Tibial nerve (tissue), 4 donors: ENCODE measurements around the gene OR2T5. TPM values are rescaled to one million over a fixed set of nuclear protein-coding genes. Genes with fewer than 3 reads are reported as not detected.
"Not testable (repeated sequence)": the region's sequence is repeated elsewhere in the genome, so short reads cannot be mapped to it uniquely, and the experiment has no call there.

Experiments used
- DNase-seq, 2 donors: peaks; one replicate each; pipeline ENCODE4 v3.0.0-alpha.2; 2019; ENCODE audit warnings: low spot score in 2 of 2
- H3K27ac ChIP-seq, 4 donors: fragments of 200-600 bp; sonication (generic) in 3 of 4; one replicate each; pipeline ENCODE4 v1.5.1; 2017 to 2019; ENCODE audit warnings: mild to moderate bottlenecking in 1 of 4
- H3K27me3 ChIP-seq, 2 donors: fragments of 200-600 bp; sonication (generic) in 1 of 2; one replicate each; pipeline versions ENCODE4 v1.5.1 to v1.6.0; 2017 to 2019
- H3K36me3 ChIP-seq, 3 donors: fragments of 200-600 bp; sonication (generic); one replicate each; pipeline ENCODE4 v1.5.1; 2018 to 2019
- H3K4me1 ChIP-seq, 4 donors: fragments of 200-600 bp; sonication (generic) in 3 of 4; one replicate each; pipeline ENCODE4 v1.5.1; 2017 to 2019
- H3K4me3 ChIP-seq, 4 donors: fragments of 200-600 bp; sonication (generic) in 3 of 4; one replicate each; pipeline ENCODE4 v1.5.1; 2017 to 2019; ENCODE audit warnings: mild to moderate bottlenecking in 1 of 4, moderate library complexity in 1 of 4
- H3K9me3 ChIP-seq, 4 donors: fragments of 200-600 bp; sonication (generic) in 3 of 4; one replicate each; pipeline ENCODE4 v1.5.1; 2017 to 2019
- CTCF ChIP-seq, 5 experiments: fragments of 200-600 bp in 3 of 5; fragments of 450-650 bp in 2 of 5; sonication (generic) in 3 of 5; IDR thresholded peaks; one replicate each; pipeline ENCODE4 v1.5.1; 2016 to 2019; ENCODE audit warnings: antibody characterized with exemption in 5 of 5, mild to moderate bottlenecking in 3 of 5, moderate library complexity in 2 of 5
- EP300 ChIP-seq, 2 donors: sonication (generic); formaldehyde crosslinking; IDR thresholded peaks; one replicate each; pipeline ENCODE4 v1.6.1; 2017; ENCODE audit warnings: antibody characterized with exemption in 2 of 2, mild to moderate bottlenecking in 1 of 2
- POLR2A ChIP-seq, 2 donors: fragments of 450-650 bp; IDR thresholded peaks; one replicate each; pipeline ENCODE4 v1.6.1; 2017; ENCODE audit warnings: antibody characterized with exemption in 2 of 2, mild to moderate bottlenecking in 2 of 2, moderate library complexity in 2 of 2
- WGBS, 2 donors: methylation state at CpG; one replicate each; pipeline ENCODE4 v1.1.5; 2018; 5-methylcytosine and 5-hydroxymethylcytosine counted together
- total RNA-seq, 4 donors: library from RNA; depleted of rRNA; stranded (reverse); fragments of >200 nt; gene quantifications; one replicate each; pipeline ENCODE4 v1.1.0, GENCODE V29; 2016

The OR2T5 gene
- total RNA-seq, 4 donors from 2014 or later = not detected

DNA sequence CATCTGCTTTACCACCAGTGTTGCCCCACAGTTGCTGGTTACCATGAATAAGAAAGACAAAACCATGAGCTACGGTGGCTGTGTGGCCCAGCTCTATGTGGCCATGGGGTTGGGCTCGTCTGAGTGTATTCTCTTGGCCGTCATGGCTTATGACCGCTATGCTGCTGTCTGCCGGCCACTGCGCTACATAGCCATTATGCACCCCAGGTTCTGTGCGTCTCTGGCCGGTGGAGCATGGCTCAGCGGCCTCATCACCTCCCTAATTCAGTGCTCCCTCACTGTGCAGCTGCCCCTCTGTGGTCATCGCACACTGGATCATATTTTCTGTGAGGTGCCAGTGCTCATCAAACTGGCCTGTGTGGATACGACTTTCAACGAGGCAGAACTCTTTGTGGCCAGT, 33.5 kb downstream of the OR2T5 start:
- no peaks in the 10 kb centered on the region for H3K4me1 ChIP-seq
- H3K27ac ChIP-seq = no peak overlapping the region
- H3K27me3 ChIP-seq = no peaks in the 10 kb centered on the region
- no peak for DNase-seq
- 86 to 92% methylated on average over 12 of the region's 12 CpGs for WGBS, 2 donors
- TF ChIP-seq EP300 (IDR thresholded peaks at IDR 0.05) (no peak), POLR2A (IDR thresholded peaks at IDR 0.05) (no peak), CTCF (IDR thresholded peaks at IDR 0.05) (no peak)
- H3K36me3 ChIP-seq = no peaks in the 10 kb centered on the region
- peaks cover 0 to 28% (median 0%) of the 10 kb centered on the region in 4 donors for H3K9me3 ChIP-seq
- H3K4me3 ChIP-seq = no peak overlapping the region

- not testable (repeated sequence) for DNase-seq, H3K27me3 ChIP-seq, H3K27ac ChIP-seq, H3K4me3 ChIP-seq, H3K4me1 ChIP-seq, H3K36me3 ChIP-seq, H3K9me3 ChIP-seq
These were observed 49.1 kb downstream of the OR2T5 start for GRCh38 chr1:248537449-248537848.

Other genes with a start within 250 kb of the OR2T5 start
- gene OR2T33, start 210.6 kb upstream of the OR2T5 start, total RNA-seq = 1 to 10 TPM in 2 of 4 donors, not detected in 2; 1.0 to 1.6 TPM
- not detected for gene OR2T12, start 185.2 kb upstream of the OR2T5 start, total RNA-seq
- gene OR2M7, start 164.0 kb upstream of the OR2T5 start, total RNA-seq = not detected
- not detected for gene OR14C36, start 139.8 kb upstream of the OR2T5 start, total RNA-seq
- not detected for gene OR2T4, start 126.9 kb upstream of the OR2T5 start, total RNA-seq
- gene OR2T6, start 112.8 kb upstream of the OR2T5 start, total RNA-seq = not detected
- gene OR2T1, start 85.5 kb upstream of the OR2T5 start, total RNA-seq = not detected
- gene OR2T2, start 43.0 kb upstream of the OR2T5 start, total RNA-seq = not detected
- not detected for gene OR2T3, start 15.2 kb upstream of the OR2T5 start, total RNA-seq
- not detected for gene OR2G6, start 19.5 kb downstream of the OR2T5 start, total RNA-seq
- not detected for gene OR2T29, start 74.2 kb downstream of the OR2T5 start, total RNA-seq
- gene OR2T34, start 86.2 kb downstream of the OR2T5 start, total RNA-seq = not detected
- gene OR2T10, start 109.1 kb downstream of the OR2T5 start, total RNA-seq = not detected
- not detected for gene OR2T11, start 146.5 kb downstream of the OR2T5 start, total RNA-seq
- gene OR2T35, start 156.7 kb downstream of the OR2T5 start, total RNA-seq = not detected
- gene OR2T27, start 166.9 kb downstream of the OR2T5 start, total RNA-seq = not detected
- gene OR14I1, start 214.2 kb downstream of the OR2T5 start, total RNA-seq = not detected